22Rv1 (cell line): ENCODE data around the gene IVL.

Experiments
- H3K27ac ChIP-seq: fragments of 450-650 bp; 2 replicates; pipeline ENCODE4 v1.5.1; 2017
- CTCF ChIP-seq: fragments of 450-650 bp; IDR thresholded peaks from 2 replicates; pipeline ENCODE4 v1.5.1; 2017; ENCODE audit warnings: mild to moderate bottlenecking
- ZFX ChIP-seq: fragments of 450-650 bp; IDR thresholded peaks from 2 replicates; pipeline ENCODE4 v1.6.1; 2017; ENCODE audit warnings: antibody characterized with exemption, borderline replicate concordance

The IVL gene, protein sequence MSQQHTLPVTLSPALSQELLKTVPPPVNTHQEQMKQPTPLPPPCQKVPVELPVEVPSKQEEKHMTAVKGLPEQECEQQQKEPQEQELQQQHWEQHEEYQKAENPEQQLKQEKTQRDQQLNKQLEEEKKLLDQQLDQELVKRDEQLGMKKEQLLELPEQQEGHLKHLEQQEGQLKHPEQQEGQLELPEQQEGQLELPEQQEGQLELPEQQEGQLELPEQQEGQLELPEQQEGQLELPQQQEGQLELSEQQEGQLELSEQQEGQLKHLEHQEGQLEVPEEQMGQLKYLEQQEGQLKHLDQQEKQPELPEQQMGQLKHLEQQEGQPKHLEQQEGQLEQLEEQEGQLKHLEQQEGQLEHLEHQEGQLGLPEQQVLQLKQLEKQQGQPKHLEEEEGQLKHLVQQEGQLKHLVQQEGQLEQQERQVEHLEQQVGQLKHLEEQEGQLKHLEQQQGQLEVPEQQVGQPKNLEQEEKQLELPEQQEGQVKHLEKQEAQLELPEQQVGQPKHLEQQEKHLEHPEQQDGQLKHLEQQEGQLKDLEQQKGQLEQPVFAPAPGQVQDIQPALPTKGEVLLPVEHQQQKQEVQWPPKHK

GRCh38 chr1:152907686-152908601 is at the start of gene IVL:
TSS of gene IVL (plus strand) at chr1:152908546. CDS start at chr1:152909798, 1,252 bp downstream.
- TF ChIP-seq CTCF (no peak), ZFX (no peak)
- no peak within 1 kb of the TSS for H3K27ac ChIP-seq

DNA sequence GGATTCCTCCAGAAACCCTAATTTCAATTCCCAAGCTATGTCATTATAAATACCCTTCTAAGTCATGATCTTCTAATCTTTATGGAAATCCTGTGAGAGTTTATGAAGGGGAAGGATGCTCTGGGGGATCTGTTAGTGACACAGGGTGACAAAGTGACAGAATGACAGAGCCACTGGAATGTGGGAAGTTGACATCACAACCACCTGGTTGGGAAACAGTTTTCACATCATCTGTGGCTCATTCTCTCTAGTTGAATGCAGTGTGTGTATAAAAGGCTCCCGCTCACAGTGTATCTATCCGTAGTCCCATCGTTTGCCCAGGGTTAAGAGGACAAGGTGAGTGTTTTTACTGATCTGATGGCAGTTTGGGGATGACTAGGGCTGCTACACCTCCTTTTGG is 48.6 kb upstream of the IVL start, which contains the start of gene LCE7A:
LCE7A (plus strand) TSS at position 301 of the 400 bp plus-strand sequence. CDS start 702 bp downstream, outside the sequence.
- no peak within 1 kb of the TSS for H3K27ac ChIP-seq
- TF ChIP-seq ZFX (no peak), CTCF (no peak)

GRCh38 chr1:152860129-152860528 is 48.2 kb upstream of the IVL start:
- no peak for TF ChIP-seq CTCF
- TF ChIP-seq ZFX, result no peak
- H3K27ac ChIP-seq, result no peak overlapping the region

DNA sequence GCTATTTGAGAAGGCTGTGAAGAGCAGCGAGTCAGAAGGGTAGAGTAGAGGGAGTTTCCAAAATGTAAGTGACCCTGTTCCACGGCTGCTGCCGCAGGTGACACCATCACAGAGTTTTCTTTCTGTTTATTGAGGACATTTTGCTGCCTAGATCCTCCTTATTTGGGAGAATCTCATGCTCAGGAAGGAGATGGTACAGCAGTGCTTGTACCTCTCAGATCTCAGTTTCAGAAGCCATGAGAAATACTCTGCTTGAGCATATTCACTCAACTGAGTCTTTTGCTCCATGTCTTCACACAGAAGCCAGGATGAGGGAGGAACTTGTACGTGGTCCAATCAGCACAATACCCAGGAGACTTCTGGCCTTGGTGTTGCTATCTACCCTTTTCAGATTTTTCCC is 47.0 kb upstream of the IVL start:
- H3K27ac ChIP-seq, result no peak overlapping the region
- no peak for TF ChIP-seq ZFX
- TF ChIP-seq CTCF, result no peak

- no peak overlapping the region for H3K27ac ChIP-seq
- TF ChIP-seq CTCF (no peak), ZFX (no peak)
Observed at GRCh38 chr1:152864443-152864842, 43.9 kb upstream of the IVL start.

DNA sequence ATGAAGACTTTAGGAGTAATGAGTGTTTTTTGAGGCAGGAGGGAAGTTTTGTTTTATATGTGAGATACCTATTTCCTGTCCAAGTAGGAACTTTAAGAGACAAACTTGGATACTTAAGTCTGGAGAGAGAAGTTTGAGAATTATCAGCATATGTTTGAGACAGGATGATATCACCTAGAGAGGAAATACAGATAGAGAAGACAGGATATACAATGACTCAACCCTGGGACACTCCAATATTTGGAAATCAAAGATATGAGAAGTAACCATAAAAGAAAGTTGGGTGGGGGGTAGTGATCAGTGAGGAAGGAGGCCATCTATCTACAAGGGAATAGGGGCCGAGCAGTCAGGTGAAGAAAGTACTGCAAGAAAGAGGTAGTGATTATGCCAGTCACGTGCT is 42.0 kb upstream of the IVL start:
- TF ChIP-seq ZFX (no peak), CTCF (no peak)
- no peak overlapping the region for H3K27ac ChIP-seq
